Neural cell (in vitro differentiated cells): ENCODE measurements around the gene BTBD9.

ENCODE experiments used
- POLR2AphosphoS5 ChIP-seq: IDR thresholded peaks from 2 replicates; pipeline ENCODE4 v1.6.1; 2012
- TF ChIP-seq, protein P1 (sequence below): IDR thresholded peaks from 2 replicates; pipeline ENCODE4 v1.6.1; 2012; ENCODE audit warnings: borderline replicate concordance
- TF ChIP-seq, protein P2 (sequence below): fragments of 450-650 bp; IDR thresholded peaks from 2 replicates; pipeline ENCODE4 v1.5.1; 2014; ENCODE audit warnings: antibody characterized with exemption, mild to moderate bottlenecking, moderate library complexity; ENCODE audit not compliant: poor library complexity, severe bottlenecking

DNA sequence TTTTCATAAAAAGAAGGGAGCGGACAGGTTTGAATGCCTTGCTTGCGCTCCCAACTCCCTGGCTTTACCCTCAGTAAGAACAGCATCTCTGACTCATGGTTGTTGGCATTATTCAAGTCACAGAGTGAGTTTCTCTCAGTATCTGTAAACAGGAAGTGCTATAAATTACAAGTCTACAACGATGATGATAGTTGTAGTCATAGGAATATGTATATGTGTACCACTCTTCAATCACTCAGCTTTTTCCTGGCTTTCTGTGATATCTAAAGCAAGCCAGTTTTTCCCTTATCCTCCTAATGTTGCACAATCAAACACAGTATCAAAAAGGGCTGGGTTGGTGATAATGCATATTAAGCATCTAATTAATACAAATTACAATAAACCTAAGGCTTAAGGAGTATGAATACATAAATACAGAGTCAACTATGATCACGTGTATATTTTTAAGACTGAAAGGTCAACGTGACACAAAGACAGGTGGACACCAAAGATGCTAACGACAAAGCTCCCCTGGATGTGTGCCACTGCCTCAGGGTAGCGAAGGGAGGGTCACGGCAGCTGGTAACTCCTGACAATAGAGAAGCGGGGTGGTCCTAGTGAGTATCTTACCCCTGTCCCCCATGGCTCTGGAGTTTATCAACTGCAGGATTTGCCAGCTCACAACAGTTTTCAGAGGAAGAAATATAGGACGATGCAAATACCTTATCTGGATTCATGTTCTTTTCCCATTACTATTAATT lies 202.8 kb downstream of the BTBD9 start:
- TF ChIP-seq, protein P1, sequence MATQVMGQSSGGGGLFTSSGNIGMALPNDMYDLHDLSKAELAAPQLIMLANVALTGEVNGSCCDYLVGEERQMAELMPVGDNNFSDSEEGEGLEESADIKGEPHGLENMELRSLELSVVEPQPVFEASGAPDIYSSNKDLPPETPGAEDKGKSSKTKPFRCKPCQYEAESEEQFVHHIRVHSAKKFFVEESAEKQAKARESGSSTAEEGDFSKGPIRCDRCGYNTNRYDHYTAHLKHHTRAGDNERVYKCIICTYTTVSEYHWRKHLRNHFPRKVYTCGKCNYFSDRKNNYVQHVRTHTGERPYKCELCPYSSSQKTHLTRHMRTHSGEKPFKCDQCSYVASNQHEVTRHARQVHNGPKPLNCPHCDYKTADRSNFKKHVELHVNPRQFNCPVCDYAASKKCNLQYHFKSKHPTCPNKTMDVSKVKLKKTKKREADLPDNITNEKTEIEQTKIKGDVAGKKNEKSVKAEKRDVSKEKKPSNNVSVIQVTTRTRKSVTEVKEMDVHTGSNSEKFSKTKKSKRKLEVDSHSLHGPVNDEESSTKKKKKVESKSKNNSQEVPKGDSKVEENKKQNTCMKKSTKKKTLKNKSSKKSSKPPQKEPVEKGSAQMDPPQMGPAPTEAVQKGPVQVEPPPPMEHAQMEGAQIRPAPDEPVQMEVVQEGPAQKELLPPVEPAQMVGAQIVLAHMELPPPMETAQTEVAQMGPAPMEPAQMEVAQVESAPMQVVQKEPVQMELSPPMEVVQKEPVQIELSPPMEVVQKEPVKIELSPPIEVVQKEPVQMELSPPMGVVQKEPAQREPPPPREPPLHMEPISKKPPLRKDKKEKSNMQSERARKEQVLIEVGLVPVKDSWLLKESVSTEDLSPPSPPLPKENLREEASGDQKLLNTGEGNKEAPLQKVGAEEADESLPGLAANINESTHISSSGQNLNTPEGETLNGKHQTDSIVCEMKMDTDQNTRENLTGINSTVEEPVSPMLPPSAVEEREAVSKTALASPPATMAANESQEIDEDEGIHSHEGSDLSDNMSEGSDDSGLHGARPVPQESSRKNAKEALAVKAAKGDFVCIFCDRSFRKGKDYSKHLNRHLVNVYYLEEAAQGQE: no peak
- TF ChIP-seq, protein P2, sequence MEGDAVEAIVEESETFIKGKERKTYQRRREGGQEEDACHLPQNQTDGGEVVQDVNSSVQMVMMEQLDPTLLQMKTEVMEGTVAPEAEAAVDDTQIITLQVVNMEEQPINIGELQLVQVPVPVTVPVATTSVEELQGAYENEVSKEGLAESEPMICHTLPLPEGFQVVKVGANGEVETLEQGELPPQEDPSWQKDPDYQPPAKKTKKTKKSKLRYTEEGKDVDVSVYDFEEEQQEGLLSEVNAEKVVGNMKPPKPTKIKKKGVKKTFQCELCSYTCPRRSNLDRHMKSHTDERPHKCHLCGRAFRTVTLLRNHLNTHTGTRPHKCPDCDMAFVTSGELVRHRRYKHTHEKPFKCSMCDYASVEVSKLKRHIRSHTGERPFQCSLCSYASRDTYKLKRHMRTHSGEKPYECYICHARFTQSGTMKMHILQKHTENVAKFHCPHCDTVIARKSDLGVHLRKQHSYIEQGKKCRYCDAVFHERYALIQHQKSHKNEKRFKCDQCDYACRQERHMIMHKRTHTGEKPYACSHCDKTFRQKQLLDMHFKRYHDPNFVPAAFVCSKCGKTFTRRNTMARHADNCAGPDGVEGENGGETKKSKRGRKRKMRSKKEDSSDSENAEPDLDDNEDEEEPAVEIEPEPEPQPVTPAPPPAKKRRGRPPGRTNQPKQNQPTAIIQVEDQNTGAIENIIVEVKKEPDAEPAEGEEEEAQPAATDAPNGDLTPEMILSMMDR: no peak
- TF ChIP-seq POLR2AphosphoS5: no peak
